H1 (cell line): ENCODE data around the gene SH2D4B. TPM values are rescaled to one million over a fixed set of nuclear protein-coding genes. Genes with fewer than 3 reads are reported as not detected.

Experiments used
- EP300 ChIP-seq, 2 experiments: IDR thresholded peaks; 1 replicate in 1 of 2; 2 replicates in 1 of 2; pipeline ENCODE4 v1.6.1; 2011 to 2012; ENCODE audit warnings: low read depth in 2 of 2, low read length in 2 of 2, mild to moderate bottlenecking in 2 of 2, borderline replicate concordance in 1 of 2, inconsistent platforms in 1 of 2, moderate library complexity in 1 of 2
- TAF1 ChIP-seq: IDR thresholded peaks from 2 replicates; pipeline ENCODE4 v1.6.1; 2011; ENCODE audit warnings: mild to moderate bottlenecking, low read depth, low read length
- polyA plus RNA-seq, 7 experiments: library from polyadenylated mRNA; depleted of rRNA in 3 of 7; stranded (reverse) in 5 of 7; unstranded in 2 of 7; fragments of >200 nt in 5 of 7; fragments of 200-250 nt in 2 of 7; gene quantifications; 1 replicate in 5 of 7; 2 replicates in 1 of 7; 4 replicates in 1 of 7; pipeline versions ENCODE4 v1.2.1 to v1.2.3, GENCODE V29; 2011 to 2013; ENCODE audit warnings: missing spikeins in 2 of 7, mixed read lengths in 2 of 7
- total RNA-seq: library from RNA; stranded (reverse); fragmentation: NEBNext Ultra II Directional; extraction: Animal tissue kit (Norgen Biotek cat#: 25700); gene quantifications from 2 replicates; pipeline ENCODE4 v1.2.1, GENCODE V29; 2021

The SH2D4B gene
- total and polyA plus RNA-seq, 2 of the 8 experiments (the other 6 are each of a cell fraction or from before 2014, with no cell fraction given) = 0.06 to 0.13 TPM

DNA sequence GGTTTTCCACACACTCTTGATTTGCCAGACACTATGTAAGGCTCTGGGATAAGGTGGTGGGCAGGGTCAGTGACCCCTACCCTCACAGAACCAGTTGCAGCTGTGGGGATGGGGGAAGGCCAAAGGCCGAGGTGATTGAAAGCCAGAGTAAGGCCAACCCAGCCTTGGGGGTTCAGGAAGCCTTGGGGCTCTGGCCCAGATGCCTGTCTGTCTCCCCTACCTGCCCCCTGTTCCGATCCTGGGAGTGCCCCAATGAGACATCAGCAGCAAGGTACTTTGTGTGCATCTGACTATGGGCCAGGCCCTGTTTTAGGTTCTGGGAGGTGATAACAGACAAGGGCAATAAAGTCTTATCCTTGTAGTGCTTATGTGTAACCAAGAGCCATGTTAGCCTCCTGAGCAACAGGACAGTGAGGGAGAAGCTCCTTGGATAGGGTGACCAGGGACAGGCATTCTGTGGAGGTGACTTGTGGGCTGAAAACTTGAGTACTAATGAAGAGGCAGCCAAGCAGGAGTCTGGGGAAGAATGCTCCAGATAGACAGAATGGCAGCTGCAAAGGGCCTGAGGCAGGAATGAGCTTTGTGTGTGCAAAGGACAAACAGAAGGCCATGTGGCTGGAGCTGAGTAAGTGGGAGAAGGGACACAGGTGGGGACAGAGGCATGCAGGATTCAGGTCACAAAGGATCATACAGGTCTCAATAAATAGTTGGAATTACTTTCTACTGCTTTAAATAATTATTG is 48.2 kb upstream of the SH2D4B start (continued):
- TF ChIP-seq EP300 (IDR thresholded peaks at IDR 0.05; ENCODE audit: borderline replicate concordance in 1 of 2, low read depth in 2 of 2, low read length in 2 of 2) = no peak
- no peak for TF ChIP-seq TAF1
